Aortic smooth muscle cell (primary cell): ENCODE data around the gene DCLRE1A. TPM values are rescaled to one million over a fixed set of nuclear protein-coding genes. Genes with fewer than 3 reads are reported as not detected.

Source experiments
- total RNA-seq: library from RNA; depleted of rRNA; stranded (reverse); fragments of >200 nt; gene quantifications from 2 replicates; pipeline ENCODE4 v1.2.3, GENCODE V29; 2014

DCLRE1A gene
- total RNA-seq: 7.6 and 7.7 TPM in 2 replicates

GRCh38 chr10:113854013-113854760 lies at the start of gene DCLRE1A, which contains the start of gene NHLRC2:
Gene DCLRE1A, minus strand, starts transcription at chr10:113854082. Its CDS starts 900 bp downstream, at chr10:113853182.
Gene NHLRC2, plus strand, starts transcription at chr10:113854661. Its CDS starts 212 bp downstream, at chr10:113854873.

Other genes starting within 250 kb of the DCLRE1A start
- under 0.01 TPM in 1 of 2 replicates, not detected in the other for gene NRAP, start 190.0 kb downstream of the DCLRE1A start, total RNA-seq
- gene CASP7, start 174.2 kb downstream of the DCLRE1A start, total RNA-seq: 27.6 and 37.9 TPM in 2 replicates
- not detected in 2 replicates for gene PLEKHS1, start 102.4 kb downstream of the DCLRE1A start, total RNA-seq
- 11.6 and 12.5 TPM in 2 replicates for gene NHLRC2, start 579 bp upstream of the DCLRE1A start, total RNA-seq
- not detected in 2 replicates for gene ADRB1, start 189.8 kb upstream of the DCLRE1A start, total RNA-seq